AG10803 (cell line): ENCODE measurements around the gene RELT.

Experiments used
- DNase-seq: peaks from one replicate; pipeline ENCODE4 v3.0.0; 2010; ENCODE audit warnings: low read depth
- H3K4me3 ChIP-seq: 2 replicates; pipeline ENCODE4 v1.5.1; 2011; ENCODE audit warnings: mild to moderate bottlenecking, low read length, control low read depth
- CTCF ChIP-seq: conservative IDR thresholded peaks from 2 replicates; pipeline ENCODE4 v1.5.1; 2011; ENCODE audit warnings: mild to moderate bottlenecking, low read length, control low read depth, inconsistent platforms

Gene RELT

GRCh38 chr11:73401924-73402833 is 26.0 kb downstream of the RELT start:
- no peak for DNase-seq
- no peak overlapping the region for H3K4me3 ChIP-seq
- TF ChIP-seq CTCF: no peak

GRCh38 chr11:73402834-73403185 is 26.6 kb downstream of the RELT start:
- peak; percentile 26; the same call in 1 of the 2 replicates for TF ChIP-seq CTCF
- no peak overlapping the region for H3K4me3 ChIP-seq
- DNase-seq: no peak

GRCh38 chr11:73403541-73403940 is 27.3 kb downstream of the RELT start:
- H3K4me3 ChIP-seq: no peak overlapping the region
- DNase-seq: no peak
- no peak for TF ChIP-seq CTCF

GRCh38 chr11:73404048-73404447 is 27.8 kb downstream of the RELT start:
- peak; percentile 65 for DNase-seq
- H3K4me3 ChIP-seq: no peak overlapping the region
- TF ChIP-seq CTCF: peak; percentile 89

- no peak for DNase-seq
- H3K4me3 ChIP-seq: no peak overlapping the region
- no peak for TF ChIP-seq CTCF
Measured at GRCh38 chr11:73404506-73405145, 28.4 kb downstream of the RELT start.

GRCh38 chr11:73405146-73405510 is 28.9 kb downstream of the RELT start:
- TF ChIP-seq CTCF: no peak
- no peak for DNase-seq
- no peak overlapping the region for H3K4me3 ChIP-seq

GRCh38 chr11:73406131-73406530 is 29.9 kb downstream of the RELT start:
- no peak for TF ChIP-seq CTCF
- DNase-seq: no peak
- H3K4me3 ChIP-seq: no peak overlapping the region
